LNCAP (cell line): ENCODE measurements around the gene KRT37.

Experiments used
- CTCF ChIP-seq: fragments of 450-650 bp; IDR thresholded peaks from 2 replicates; pipeline ENCODE4 v1.5.1; 2017; ENCODE audit warnings: mild to moderate bottlenecking

KRT37 gene

DNA sequence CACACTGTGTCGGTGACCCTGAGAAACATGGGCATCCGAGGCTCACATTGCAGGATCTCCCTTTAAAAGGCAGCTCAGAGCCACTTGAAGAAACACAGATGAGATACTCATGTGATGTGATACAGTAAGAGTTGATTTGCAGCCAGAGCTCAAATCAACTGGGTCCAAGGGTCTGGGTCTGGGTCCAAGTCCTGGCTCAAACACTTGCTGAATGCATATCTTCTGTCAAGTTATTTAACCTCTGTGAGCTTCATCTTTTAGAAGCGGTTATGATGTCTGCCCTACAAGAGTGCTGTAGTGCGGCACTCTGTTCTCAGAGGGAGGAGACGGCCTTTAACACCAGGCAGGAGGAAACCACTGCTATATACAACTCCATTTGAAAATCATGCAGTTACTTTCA is 10.0 kb upstream of the KRT37 start:
- no peak for TF ChIP-seq CTCF

- no peak for TF ChIP-seq CTCF
Measured at GRCh38 chr17:41434005-41434404, 9.6 kb upstream of the KRT37 start.

- TF ChIP-seq CTCF: no peak
Measured at GRCh38 chr17:41433586-41433985, 9.2 kb upstream of the KRT37 start.

- TF ChIP-seq CTCF: no peak
Measured at GRCh38 chr17:41429667-41430066, 5.3 kb upstream of the KRT37 start.

- TF ChIP-seq CTCF: no peak
Measured at GRCh38 chr17:41428591-41429291, 4.4 kb upstream of the KRT37 start.

DNA sequence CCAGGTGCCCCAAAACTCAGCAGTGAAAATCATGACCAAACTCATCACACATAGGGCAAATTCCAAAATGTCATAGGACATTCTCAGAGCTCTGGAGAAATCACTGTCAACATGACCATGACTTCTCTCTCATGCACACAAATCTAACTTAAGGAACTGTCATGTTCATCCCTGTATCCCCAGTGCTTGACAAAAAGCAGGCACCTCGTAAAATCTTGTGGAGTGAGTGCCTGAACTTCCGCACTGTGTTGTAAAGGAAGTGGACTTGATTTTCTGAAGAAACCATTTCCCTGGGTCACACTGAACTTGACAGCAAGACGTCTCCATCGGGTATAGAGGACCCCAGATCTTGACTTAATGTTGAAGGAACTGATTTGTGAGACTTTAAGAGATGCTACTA is 2.8 kb downstream of the KRT37 start:
- no peak for TF ChIP-seq CTCF

GRCh38 chr17:41421116-41421515 is 3.3 kb downstream of the KRT37 start:
- no peak for TF ChIP-seq CTCF

DNA sequence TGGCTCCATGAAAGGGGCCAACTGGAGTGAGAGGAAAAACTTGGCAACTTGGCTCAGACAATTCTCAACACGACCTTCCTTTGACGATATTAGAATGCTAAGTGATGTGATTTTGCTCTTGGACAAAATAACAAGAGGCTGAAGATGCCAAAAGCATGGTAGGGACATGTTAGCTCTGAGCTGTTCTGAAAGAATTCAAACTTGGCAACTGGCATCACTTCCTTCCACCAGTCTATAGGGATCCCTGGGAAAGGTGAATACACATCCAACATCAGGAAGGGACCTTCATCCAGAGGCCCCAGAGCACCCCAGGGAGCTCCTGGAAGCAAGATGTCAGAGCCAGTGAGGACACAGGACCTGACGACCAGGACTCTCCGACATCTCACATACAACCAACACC is 4.3 kb downstream of the KRT37 start:
- TF ChIP-seq CTCF: no peak
